ENCODE measurements around the gene DHH.

GRCh38 chr12:49068879-49069506 lies 25.6 kb downstream of the DHH start:
- no peak for TF ChIP-seq CTCF (IDR thresholded peaks at IDR 0.05; ENCODE audit: poor library complexity)
- no peak for TF ChIP-seq EZH2phosphoT487 (IDR thresholded peaks at IDR 0.05; ENCODE audit: low read depth, severe bottlenecking, unreplicated experiment)
